ENCODE results near the gene SERPINA6.
A peak's percentile ranks its signal among the peaks of the same experiment; 100 is the strongest.
"Not testable (repeated sequence)": the region's sequence is repeated elsewhere in the genome, so short reads cannot be mapped to it uniquely, and the experiment has no call there.

The SERPINA6 gene

GRCh38 chr14:94322648-94323570 is at the start of gene SERPINA6:
TSS of gene SERPINA6 (minus strand) at chr14:94323336. CDS start at chr14:94314648, 8,688 bp downstream.
- Histone ChIP-seq H3K27ac (no peak within 1 kb of the TSS), H3K4me3 (no peak within 1 kb of the TSS)
- no peak for DNase-seq (ENCODE audit: low spot score)
- no peak for TF ChIP-seq CTCF (IDR thresholded peaks at IDR 0.05)

- DNase-seq (ENCODE audit: low spot score) = peak; percentile 40
- no peak overlapping the region for H3K4me3 ChIP-seq
- H3K27ac ChIP-seq = no peak overlapping the region
- no peak for TF ChIP-seq CTCF (IDR thresholded peaks at IDR 0.05)
Measured at GRCh38 chr14:94372021-94372605, 49.0 kb upstream of the SERPINA6 start.

- TF ChIP-seq CTCF (IDR thresholded peaks at IDR 0.05) = no peak
- peak; percentile 24 for DNase-seq (ENCODE audit: low spot score)
- Histone ChIP-seq H3K4me3 (no peak overlapping the region), H3K27ac (no peak overlapping the region)
Measured at GRCh38 chr14:94370524-94370910, 47.4 kb upstream of the SERPINA6 start.

GRCh38 chr14:94369766-94370523 is 46.8 kb upstream of the SERPINA6 start:
- not testable (repeated sequence) for H3K27ac ChIP-seq, H3K4me3 ChIP-seq
- DNase-seq (ENCODE audit: low spot score) = peak; percentile 62

GRCh38 chr14:94368956-94369355 is 45.8 kb upstream of the SERPINA6 start:
- no peak for TF ChIP-seq CTCF (IDR thresholded peaks at IDR 0.05)
- DNase-seq (ENCODE audit: low spot score) = peak; percentile 65
- no peak overlapping the region for H3K4me3 ChIP-seq
- no peak overlapping the region for H3K27ac ChIP-seq

- peak; percentile 62 for DNase-seq (ENCODE audit: low spot score)
- Histone ChIP-seq H3K27ac (no peak overlapping the region), H3K4me3 (no peak overlapping the region)
- no peak for TF ChIP-seq CTCF (IDR thresholded peaks at IDR 0.05)
Measured at GRCh38 chr14:94368243-94368590, 45.1 kb upstream of the SERPINA6 start.
